HL-60 (cell line): ENCODE results near the gene LIPF.

Experiments
- GABPA ChIP-seq: IDR thresholded peaks from 2 replicates; pipeline ENCODE4 v1.6.1; 2012; ENCODE audit warnings: low read depth
- POLR2AphosphoS5 ChIP-seq: IDR thresholded peaks from 2 replicates; pipeline ENCODE4 v1.6.1; 2012; ENCODE audit warnings: low read depth
- SPI1 ChIP-seq: IDR thresholded peaks from 2 replicates; pipeline ENCODE4 v1.6.1; 2012; ENCODE audit warnings: low read depth, mild to moderate bottlenecking, borderline replicate concordance
- TF ChIP-seq, protein P1 (sequence below): IDR thresholded peaks from one replicate; pipeline ENCODE4 v1.5.1; 2011; ENCODE audit warnings: low read length, control low read depth, inconsistent platforms; ENCODE audit not compliant: insufficient read depth
- TF ChIP-seq, protein P2 (sequence below): IDR thresholded peaks from 2 replicates; pipeline ENCODE4 v1.6.1; 2012; ENCODE audit warnings: low read depth; ENCODE audit not compliant: insufficient replicate concordance

DNA sequence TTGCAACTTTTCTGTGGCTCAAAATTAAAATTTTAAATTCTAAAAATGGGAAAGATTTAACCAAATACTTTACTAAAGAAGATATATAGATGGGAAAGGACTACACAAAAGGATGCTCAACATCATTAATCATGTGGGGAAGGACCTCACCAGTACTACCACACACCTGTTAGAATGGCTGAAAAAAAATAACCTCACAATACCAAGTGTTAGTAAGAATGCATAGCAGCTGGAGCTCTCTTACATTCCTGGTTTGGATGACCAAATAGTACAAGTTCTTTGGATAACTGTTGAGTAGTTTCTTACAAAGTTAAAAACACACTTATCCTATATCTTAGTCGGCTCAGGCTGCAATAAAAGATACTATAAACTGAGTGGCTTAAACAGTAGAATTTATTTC lies 43.8 kb upstream of the LIPF start:
- TF ChIP-seq, protein P1, sequence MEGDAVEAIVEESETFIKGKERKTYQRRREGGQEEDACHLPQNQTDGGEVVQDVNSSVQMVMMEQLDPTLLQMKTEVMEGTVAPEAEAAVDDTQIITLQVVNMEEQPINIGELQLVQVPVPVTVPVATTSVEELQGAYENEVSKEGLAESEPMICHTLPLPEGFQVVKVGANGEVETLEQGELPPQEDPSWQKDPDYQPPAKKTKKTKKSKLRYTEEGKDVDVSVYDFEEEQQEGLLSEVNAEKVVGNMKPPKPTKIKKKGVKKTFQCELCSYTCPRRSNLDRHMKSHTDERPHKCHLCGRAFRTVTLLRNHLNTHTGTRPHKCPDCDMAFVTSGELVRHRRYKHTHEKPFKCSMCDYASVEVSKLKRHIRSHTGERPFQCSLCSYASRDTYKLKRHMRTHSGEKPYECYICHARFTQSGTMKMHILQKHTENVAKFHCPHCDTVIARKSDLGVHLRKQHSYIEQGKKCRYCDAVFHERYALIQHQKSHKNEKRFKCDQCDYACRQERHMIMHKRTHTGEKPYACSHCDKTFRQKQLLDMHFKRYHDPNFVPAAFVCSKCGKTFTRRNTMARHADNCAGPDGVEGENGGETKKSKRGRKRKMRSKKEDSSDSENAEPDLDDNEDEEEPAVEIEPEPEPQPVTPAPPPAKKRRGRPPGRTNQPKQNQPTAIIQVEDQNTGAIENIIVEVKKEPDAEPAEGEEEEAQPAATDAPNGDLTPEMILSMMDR: no peak
- no peak for TF ChIP-seq POLR2AphosphoS5
- TF ChIP-seq, protein P2, sequence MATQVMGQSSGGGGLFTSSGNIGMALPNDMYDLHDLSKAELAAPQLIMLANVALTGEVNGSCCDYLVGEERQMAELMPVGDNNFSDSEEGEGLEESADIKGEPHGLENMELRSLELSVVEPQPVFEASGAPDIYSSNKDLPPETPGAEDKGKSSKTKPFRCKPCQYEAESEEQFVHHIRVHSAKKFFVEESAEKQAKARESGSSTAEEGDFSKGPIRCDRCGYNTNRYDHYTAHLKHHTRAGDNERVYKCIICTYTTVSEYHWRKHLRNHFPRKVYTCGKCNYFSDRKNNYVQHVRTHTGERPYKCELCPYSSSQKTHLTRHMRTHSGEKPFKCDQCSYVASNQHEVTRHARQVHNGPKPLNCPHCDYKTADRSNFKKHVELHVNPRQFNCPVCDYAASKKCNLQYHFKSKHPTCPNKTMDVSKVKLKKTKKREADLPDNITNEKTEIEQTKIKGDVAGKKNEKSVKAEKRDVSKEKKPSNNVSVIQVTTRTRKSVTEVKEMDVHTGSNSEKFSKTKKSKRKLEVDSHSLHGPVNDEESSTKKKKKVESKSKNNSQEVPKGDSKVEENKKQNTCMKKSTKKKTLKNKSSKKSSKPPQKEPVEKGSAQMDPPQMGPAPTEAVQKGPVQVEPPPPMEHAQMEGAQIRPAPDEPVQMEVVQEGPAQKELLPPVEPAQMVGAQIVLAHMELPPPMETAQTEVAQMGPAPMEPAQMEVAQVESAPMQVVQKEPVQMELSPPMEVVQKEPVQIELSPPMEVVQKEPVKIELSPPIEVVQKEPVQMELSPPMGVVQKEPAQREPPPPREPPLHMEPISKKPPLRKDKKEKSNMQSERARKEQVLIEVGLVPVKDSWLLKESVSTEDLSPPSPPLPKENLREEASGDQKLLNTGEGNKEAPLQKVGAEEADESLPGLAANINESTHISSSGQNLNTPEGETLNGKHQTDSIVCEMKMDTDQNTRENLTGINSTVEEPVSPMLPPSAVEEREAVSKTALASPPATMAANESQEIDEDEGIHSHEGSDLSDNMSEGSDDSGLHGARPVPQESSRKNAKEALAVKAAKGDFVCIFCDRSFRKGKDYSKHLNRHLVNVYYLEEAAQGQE: no peak
- TF ChIP-seq SPI1: no peak
- no peak for TF ChIP-seq GABPA
